Gastroesophageal sphincter (tissue), 3 donors: Measurements from ENCODE around the gene IP6K2.

Experiments
- CTCF ChIP-seq, 4 experiments: fragments of 200-600 bp in 2 of 4; fragments of 450-650 bp in 2 of 4; sonication (generic) in 1 of 4; IDR thresholded peaks; one replicate each; pipeline ENCODE4 v1.5.1; 2017 to 2019; ENCODE audit warnings: antibody characterized with exemption in 4 of 4, mild to moderate bottlenecking in 2 of 4, moderate library complexity in 2 of 4
- POLR2A ChIP-seq, 2 donors: fragments of 450-650 bp; IDR thresholded peaks; one replicate each; pipeline ENCODE4 v1.6.1; 2017; ENCODE audit warnings: antibody characterized with exemption in 2 of 2, mild to moderate bottlenecking in 2 of 2, moderate library complexity in 1 of 2

DNA sequence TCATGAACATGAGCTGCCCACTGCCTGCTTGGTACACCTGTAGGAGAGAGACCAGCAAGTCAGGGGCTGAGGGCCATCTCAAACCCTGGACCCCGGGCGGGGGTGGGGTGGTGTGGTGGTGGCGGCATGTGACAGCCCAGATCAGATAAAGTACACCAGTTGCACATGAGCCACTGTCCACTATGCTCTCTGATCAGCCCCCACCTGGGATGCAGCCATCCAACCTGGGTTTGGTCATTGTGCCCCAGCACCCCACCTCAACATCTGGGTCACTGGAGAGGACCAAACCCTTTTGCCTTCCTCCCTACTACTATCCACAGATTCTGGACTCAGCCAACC, 28.3 kb downstream of the IP6K2 start:
- TF ChIP-seq CTCF (IDR thresholded peaks at IDR 0.05), result no peak
- no peak for TF ChIP-seq POLR2A (IDR thresholded peaks at IDR 0.05)
